GM13977 (cell line): Measurements from ENCODE around the gene ILK.

Source experiments
- DNase-seq: peaks from one replicate; pipeline ENCODE4 v3.0.0; 2012; ENCODE audit warnings: low spot score
- CTCF ChIP-seq: IDR thresholded peaks from 2 replicates; pipeline ENCODE4 v1.5.1; 2012; ENCODE audit warnings: mild to moderate bottlenecking, control low read depth; ENCODE audit not compliant: insufficient read depth; ENCODE audit errors: extremely low read depth, missing control alignments
- in situ Hi-C: fragments of 300-500 bp; cut with MboI; formaldehyde crosslinking; loops from one replicate; pipeline ENCODE4 v1.12.0; 2022; ENCODE audit warnings: low sequenced_read_pairs, low pct_unique_long_range_greater_than_20kb, mixed read lengths, inconsistent platforms; ENCODE audit not compliant: unreplicated experiment

The ILK gene

GRCh38 chr11:6606471-6607189 lies 3.1 kb downstream of the ILK start:
- peak; percentile 84 for DNase-seq
- in situ Hi-C loops: no loop called here
- no peak for TF ChIP-seq CTCF

- TF ChIP-seq CTCF: no peak
- DNase-seq: no peak
- in situ Hi-C loops: no loop called here
These were observed 3.7 kb downstream of the ILK start for GRCh38 chr11:6607190-6607795.

GRCh38 chr11:6608011-6608410 lies 4.4 kb downstream of the ILK start:
- in situ Hi-C loops: no loop called here
- TF ChIP-seq CTCF: no peak

GRCh38 chr11:6608726-6609501 lies 5.3 kb downstream of the ILK start:
- TF ChIP-seq CTCF: no peak
- in situ Hi-C loops: no loop called here
- DNase-seq: no peak

More at GRCh38 chr11:6608011-6608410, 4.4 kb downstream of the ILK start:
- no peak for DNase-seq

- in situ Hi-C loops: no loop called here
- DNase-seq: no peak
- TF ChIP-seq CTCF: no peak
These were observed 6.0 kb downstream of the ILK start for GRCh38 chr11:6609502-6610015.

- in situ Hi-C loops: no loop called here
- no peak for DNase-seq
- no peak for TF ChIP-seq CTCF
These were observed 7.0 kb downstream of the ILK start for GRCh38 chr11:6610591-6610990.
